Measurements from ENCODE around the gene VSIG2.

VSIG2 gene

GRCh38 chr11:124788521-124788920 lies 36.5 kb upstream of the VSIG2 start:
- H3K4me3 ChIP-seq (ENCODE audit: severe bottlenecking) = no peak overlapping the region
- no peaks in the 10 kb centered on the region for H3K9me3 ChIP-seq (ENCODE audit: severe bottlenecking)
- peaks cover 9% of the 10 kb centered on the region for H3K4me1 ChIP-seq (ENCODE audit: insufficient read depth, poor library complexity, severe bottlenecking)
- H3K27ac ChIP-seq (ENCODE audit: poor library complexity, severe bottlenecking) = no peak overlapping the region
- no peak for ATAC-seq (ENCODE audit: low read depth)
- no peak for TF ChIP-seq CTCF (IDR thresholded peaks at IDR 0.05; ENCODE audit: poor library complexity, severe bottlenecking)
- DNase-seq (ENCODE audit: low spot score) = no peak
- H3K36me3 ChIP-seq (ENCODE audit: low read depth) = peaks cover 4% of the 10 kb centered on the region; the same call in 1 of the 2 replicates
- no peaks in the 10 kb centered on the region for H3K27me3 ChIP-seq (ENCODE audit: insufficient read depth, poor library complexity, severe bottlenecking)

GRCh38 chr11:124784051-124784450 lies 32.0 kb upstream of the VSIG2 start:
- peaks cover 11% of the 10 kb centered on the region; the same call in 1 of the 2 replicates for H3K36me3 ChIP-seq (ENCODE audit: low read depth)
- no peak for DNase-seq (ENCODE audit: low spot score)
- no peak overlapping the region for H3K4me3 ChIP-seq (ENCODE audit: severe bottlenecking)
- no peaks in the 10 kb centered on the region for H3K9me3 ChIP-seq (ENCODE audit: severe bottlenecking)
- H3K4me1 ChIP-seq (ENCODE audit: insufficient read depth, poor library complexity, severe bottlenecking) = no peaks in the 10 kb centered on the region
- ATAC-seq (ENCODE audit: low read depth) = no peak
- no peaks in the 10 kb centered on the region for H3K27me3 ChIP-seq (ENCODE audit: insufficient read depth, poor library complexity, severe bottlenecking)
- H3K27ac ChIP-seq (ENCODE audit: poor library complexity, severe bottlenecking) = no peak overlapping the region
- no peak for TF ChIP-seq CTCF (IDR thresholded peaks at IDR 0.05; ENCODE audit: poor library complexity, severe bottlenecking)

DNA sequence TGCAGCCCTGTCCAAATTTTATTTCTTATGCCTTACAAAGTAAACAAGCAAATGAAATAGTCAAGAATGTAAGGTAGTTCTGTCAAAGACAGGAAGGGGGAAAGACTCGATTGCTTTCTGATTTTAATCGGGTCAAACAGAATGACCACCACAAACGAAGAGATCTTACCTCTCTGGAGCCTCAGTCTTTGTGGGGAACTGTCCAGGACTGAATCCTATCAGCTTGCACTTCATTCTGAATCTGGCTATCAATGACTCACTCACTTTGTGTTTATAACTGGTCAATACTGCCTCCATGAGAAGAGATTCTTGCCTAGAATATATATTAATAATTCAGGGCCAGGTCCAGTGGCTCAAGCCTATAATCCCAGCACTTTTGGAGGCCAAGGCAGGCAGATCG lies 30.9 kb upstream of the VSIG2 start:
- TF ChIP-seq CTCF (IDR thresholded peaks at IDR 0.05; ENCODE audit: poor library complexity, severe bottlenecking) = no peak
- H3K4me1 ChIP-seq (ENCODE audit: insufficient read depth, poor library complexity, severe bottlenecking) = no peaks in the 10 kb centered on the region

GRCh38 chr11:124779568-124779967 lies 27.5 kb upstream of the VSIG2 start:
- ATAC-seq (ENCODE audit: low read depth) (no peak), DNase-seq (ENCODE audit: low spot score) (no peak)
- Histone ChIP-seq H3K4me3 (ENCODE audit: severe bottlenecking) (no peak overlapping the region), H3K27ac (ENCODE audit: poor library complexity, severe bottlenecking) (no peak overlapping the region), H3K9me3 (ENCODE audit: severe bottlenecking) (no peaks in the 10 kb centered on the region), H3K4me1 (ENCODE audit: insufficient read depth, poor library complexity, severe bottlenecking) (no peaks in the 10 kb centered on the region), H3K36me3 (ENCODE audit: low read depth) (peaks cover 18% of the 10 kb centered on the region; the same call in 1 of the 2 replicates), H3K27me3 (ENCODE audit: insufficient read depth, poor library complexity, severe bottlenecking) (no peaks in the 10 kb centered on the region)
- no peak for TF ChIP-seq CTCF (IDR thresholded peaks at IDR 0.05; ENCODE audit: poor library complexity, severe bottlenecking)

More for the DNA sequence above, 30.9 kb upstream of the VSIG2 start:
- peaks cover 13% of the 10 kb centered on the region; the same call in 1 of the 2 replicates for H3K36me3 ChIP-seq (ENCODE audit: low read depth)
- no peak overlapping the region for H3K27ac ChIP-seq (ENCODE audit: poor library complexity, severe bottlenecking)
- no peaks in the 10 kb centered on the region for H3K9me3 ChIP-seq (ENCODE audit: severe bottlenecking)
- H3K4me3 ChIP-seq (ENCODE audit: severe bottlenecking) = no peak overlapping the region
- DNase-seq (ENCODE audit: low spot score) (no peak), ATAC-seq (ENCODE audit: low read depth) (no peak)
- H3K27me3 ChIP-seq (ENCODE audit: insufficient read depth, poor library complexity, severe bottlenecking) = no peaks in the 10 kb centered on the region

GRCh38 chr11:124778281-124778680 lies 26.2 kb upstream of the VSIG2 start:
- no peaks in the 10 kb centered on the region for H3K27me3 ChIP-seq (ENCODE audit: insufficient read depth, poor library complexity, severe bottlenecking)

More at GRCh38 chr11:124778281-124778680, 26.2 kb upstream of the VSIG2 start:
- peak; percentile 21 for TF ChIP-seq CTCF (IDR thresholded peaks at IDR 0.05; ENCODE audit: poor library complexity, severe bottlenecking)
- Histone ChIP-seq H3K4me3 (ENCODE audit: severe bottlenecking) (no peak overlapping the region), H3K4me1 (ENCODE audit: insufficient read depth, poor library complexity, severe bottlenecking) (no peaks in the 10 kb centered on the region), H3K36me3 (ENCODE audit: low read depth) (peaks cover 25% of the 10 kb centered on the region), H3K9me3 (ENCODE audit: severe bottlenecking) (no peaks in the 10 kb centered on the region), H3K27ac (ENCODE audit: poor library complexity, severe bottlenecking) (no peak overlapping the region)
- DNase-seq (ENCODE audit: low spot score) (no peak), ATAC-seq (ENCODE audit: low read depth) (no peak)
